Stomach (tissue), 4 donors: Measurements from ENCODE around the gene BMP7.

ENCODE experiments used
- CTCF ChIP-seq, 7 experiments: fragments of 450-650 bp in 4 of 7; fragments of 200-600 bp in 3 of 7; sonication (generic) in 3 of 7; IDR thresholded peaks; one replicate each; pipeline ENCODE4 v1.5.1; 2016 to 2019; ENCODE audit warnings: antibody characterized with exemption in 7 of 7, control low read depth in 2 of 7, mild to moderate bottlenecking in 1 of 7
- EP300 ChIP-seq: sonication (generic); formaldehyde crosslinking; IDR thresholded peaks from one replicate; pipeline ENCODE4 v1.6.1; 2017; ENCODE audit warnings: antibody characterized with exemption
- POLR2A ChIP-seq, 4 donors: fragments of 450-650 bp; IDR thresholded peaks; one replicate each; pipeline ENCODE4 v1.6.1; 2016; ENCODE audit warnings: antibody characterized with exemption in 4 of 4, control low read depth in 2 of 4, mild to moderate bottlenecking in 1 of 4, moderate library complexity in 1 of 4
- POLR2AphosphoS5 ChIP-seq, 3 donors: sonication (generic); formaldehyde crosslinking; IDR thresholded peaks; one replicate each; pipeline ENCODE4 v1.6.1; 2016; ENCODE audit warnings: antibody characterized with exemption in 3 of 3

- TF ChIP-seq POLR2AphosphoS5 (IDR thresholded peaks at IDR 0.05) (no peak), CTCF (IDR thresholded peaks at IDR 0.05) (no peak), EP300 (no peak), POLR2A (IDR thresholded peaks at IDR 0.05) (no peak)
Observed at GRCh38 chr20:57216669-57217068, 49.8 kb downstream of the BMP7 start.
